Measurements from ENCODE around the gene DOCK1.

The DOCK1 gene

GRCh38 chr10:126955934-126956711 lies 50.9 kb downstream of the DOCK1 start:
- DNase-seq, result no peak

- no peak for DNase-seq
Observed at GRCh38 chr10:126956712-126957108, 51.5 kb downstream of the DOCK1 start.

- no peak for DNase-seq
Observed at GRCh38 chr10:126957111-126957510, 51.9 kb downstream of the DOCK1 start.

- DNase-seq, result no peak
Observed at GRCh38 chr10:126959431-126959830, 54.2 kb downstream of the DOCK1 start.

- DNase-seq, result no peak
Observed at GRCh38 chr10:126959906-126960685, 54.9 kb downstream of the DOCK1 start.

GRCh38 chr10:126963354-126963753 lies 58.1 kb downstream of the DOCK1 start:
- DNase-seq, result no peak

- no peak for DNase-seq
Observed at GRCh38 chr10:126964190-126964589, 59.0 kb downstream of the DOCK1 start.

- no peak for DNase-seq
Observed at GRCh38 chr10:126966938-126967337, 61.7 kb downstream of the DOCK1 start.

GRCh38 chr10:126969310-126969709 lies 64.1 kb downstream of the DOCK1 start:
- DNase-seq, result no peak

- DNase-seq, result no peak
Observed at GRCh38 chr10:126972635-126973414, 67.6 kb downstream of the DOCK1 start.

GRCh38 chr10:126975221-126975620 lies 70.0 kb downstream of the DOCK1 start:
- DNase-seq, result no peak

GRCh38 chr10:126977216-126977615 lies 72.0 kb downstream of the DOCK1 start:
- DNase-seq, result no peak

- no peak for DNase-seq
Observed at GRCh38 chr10:126979311-126979710, 74.1 kb downstream of the DOCK1 start.

GRCh38 chr10:126993208-126993607 lies 88.0 kb downstream of the DOCK1 start:
- no peak for DNase-seq

- DNase-seq, result no peak
Observed at GRCh38 chr10:126997801-126998590, 92.8 kb downstream of the DOCK1 start.

- no peak for DNase-seq
Observed at GRCh38 chr10:127000598-127000997, 95.4 kb downstream of the DOCK1 start.

- no peak for DNase-seq
Observed at GRCh38 chr10:127003032-127003685, 97.9 kb downstream of the DOCK1 start.

- no peak for DNase-seq
Observed at GRCh38 chr10:127006453-127006852, 101.2 kb downstream of the DOCK1 start.

- no peak for DNase-seq
Observed at GRCh38 chr10:127009366-127009765, 104.1 kb downstream of the DOCK1 start.

- no peak for DNase-seq
Observed at GRCh38 chr10:127011174-127011573, 105.9 kb downstream of the DOCK1 start.

GRCh38 chr10:127012071-127012768 lies 107.0 kb downstream of the DOCK1 start:
- DNase-seq, result no peak
